HepG2 (cell line): ENCODE results near the gene C2orf92. TPM values are rescaled to one million over a fixed set of nuclear protein-coding genes. Genes with fewer than 3 reads are reported as not detected.
A peak's percentile ranks its signal among the peaks of the same experiment; 100 is the strongest.

ENCODE experiments used
- BATF2 ChIP-seq: sonication (generic); formaldehyde crosslinking; IDR thresholded peaks from 2 replicates; pipeline ENCODE4 v1.8.0; 2022; ENCODE audit warnings: mild to moderate bottlenecking, missing genetic modification reagents, moderate library complexity
- CERS6 ChIP-seq: sonication (generic); formaldehyde crosslinking; IDR thresholded peaks from 2 replicates; pipeline ENCODE4 v1.5.0; 2020; ENCODE audit warnings: missing genetic modification reagents
- FOXA3 ChIP-seq: IDR thresholded peaks from 2 replicates; pipeline ENCODE4 v1.6.1; 2016; ENCODE audit warnings: missing genetic modification reagents, missing compliant biosample characterization
- KDM5A ChIP-seq: fragments of 200-600 bp; sonication (generic); IDR thresholded peaks from 2 replicates; pipeline ENCODE4 v1.7.0; 2018; ENCODE audit warnings: antibody characterized with exemption, mild to moderate bottlenecking, low read length, borderline replicate concordance
- MAFG ChIP-seq: sonication (generic); formaldehyde crosslinking; IDR thresholded peaks from 2 replicates; pipeline ENCODE4 v1.5.1; 2020; ENCODE audit warnings: mild to moderate bottlenecking, missing genetic modification reagents
- MBD4 ChIP-seq: IDR thresholded peaks from 2 replicates; pipeline ENCODE4 v1.6.1; 2012; ENCODE audit warnings: low read length, inconsistent platforms, borderline replicate concordance
- PRDM15 ChIP-seq: sonication (generic); formaldehyde crosslinking; IDR thresholded peaks from 2 replicates; pipeline ENCODE4 v1.4.0; 2020; ENCODE audit warnings: missing genetic modification reagents
- PTBP1 ChIP-seq: fragments of 200-400 bp; formaldehyde crosslinking; IDR thresholded peaks from 2 replicates; pipeline ENCODE4 v1.6.1; 2018; ENCODE audit warnings: low read length, low read depth; ENCODE audit not compliant: poor library complexity, severe bottlenecking
- RARA ChIP-seq: IDR thresholded peaks from 2 replicates; pipeline ENCODE4 v1.6.1; 2016; ENCODE audit warnings: missing genetic modification reagents, missing compliant biosample characterization
- SATB2 ChIP-seq: sonication (generic); formaldehyde crosslinking; IDR thresholded peaks from 2 replicates; pipeline ENCODE4 v1.5.0; 2020; ENCODE audit warnings: missing genetic modification reagents
- SRY ChIP-seq: sonication (generic); formaldehyde crosslinking; IDR thresholded peaks from 2 replicates; pipeline ENCODE4 v1.8.0; 2022; ENCODE audit warnings: mild to moderate bottlenecking, missing genetic modification reagents
- STAG1 ChIP-seq: sonication (generic); formaldehyde crosslinking; IDR thresholded peaks from 2 replicates; pipeline ENCODE4 v1.4.0; 2020; ENCODE audit warnings: missing genetic modification reagents
- STAT5B ChIP-seq: sonication (generic); formaldehyde crosslinking; IDR thresholded peaks from 2 replicates; pipeline ENCODE4 v1.4.0; 2020; ENCODE audit warnings: missing genetic modification reagents
- TFAP4 ChIP-seq: sonication (generic); IDR thresholded peaks from 2 replicates; pipeline ENCODE4 v1.6.1; 2016; ENCODE audit warnings: low read depth, borderline replicate concordance
- ZBTB34 ChIP-seq: sonication (generic); formaldehyde crosslinking; IDR thresholded peaks from 2 replicates; pipeline ENCODE4 v1.8.0; 2022; ENCODE audit warnings: mild to moderate bottlenecking, missing genetic modification reagents
- ZFP82 ChIP-seq: sonication (generic); formaldehyde crosslinking; IDR thresholded peaks from 2 replicates; pipeline ENCODE4 v1.5.1; 2020; ENCODE audit warnings: mild to moderate bottlenecking, missing genetic modification reagents, borderline replicate concordance
- ZNF263 ChIP-seq: sonication (generic); formaldehyde crosslinking; IDR thresholded peaks from 2 replicates; pipeline ENCODE4 v1.4.0; 2020; ENCODE audit warnings: missing genetic modification reagents
- ZNF577 ChIP-seq: sonication (generic); formaldehyde crosslinking; IDR thresholded peaks from 2 replicates; pipeline ENCODE4 v1.4.0; 2020; ENCODE audit warnings: mild to moderate bottlenecking, low read depth, missing genetic modification reagents, borderline replicate concordance
- ZNF629 ChIP-seq: sonication (generic); formaldehyde crosslinking; conservative IDR thresholded peaks from 2 replicates; pipeline ENCODE4 v1.5.0; 2020; ENCODE audit warnings: missing genetic modification reagents
- ZNF652 ChIP-seq: IDR thresholded peaks from 2 replicates; pipeline ENCODE4 v1.6.1; 2016; ENCODE audit warnings: low read depth, borderline replicate concordance
- ZNF878 ChIP-seq: sonication (generic); formaldehyde crosslinking; IDR thresholded peaks from 2 replicates; pipeline ENCODE4 v1.8.1; 2023; ENCODE audit warnings: mild to moderate bottlenecking, missing genetic modification reagents, moderate library complexity
- polyA plus RNA-seq, 8 experiments: library from polyadenylated mRNA; depleted of rRNA in 3 of 8; stranded (reverse) in 7 of 8; unstranded in 1 of 8; fragments of >200 nt; fragmentation: Illumina TruSeq in 4 of 8; extraction: Trizol in 4 of 8; gene quantifications; 2 replicates each; pipeline versions ENCODE4 v1.2.1 to v1.2.3, GENCODE V29; 2011 to 2016; ENCODE audit warnings: low read depth in 4 of 8, missing spikeins in 1 of 8, mixed read lengths in 1 of 8; ENCODE audit not compliant: insufficient read depth in 1 of 8
- total RNA-seq, 5 experiments: library from RNA; depleted of rRNA; stranded (reverse); fragments of >200 nt; fragmentation: Illumina TruSeq; extraction: Trizol; gene quantifications; 2 replicates each; pipeline ENCODE4 v1.2.3, GENCODE V29; 2016; ENCODE audit warnings: low read depth in 1 of 5

C2orf92 gene
- total and polyA plus RNA-seq, 2 of the 13 experiments (the other 11 are each of a cell fraction or from before 2014, with no cell fraction given) = 4.9 to 5.0 TPM

- TF ChIP-seq RARA (CRISPR knock-in tag) = peak; percentile 60
- no peak for TF ChIP-seq MAFG
- no peak for TF ChIP-seq MBD4
- TF ChIP-seq ZNF629 (CRISPR knock-in tag) = peak; percentile 41; the same call in 1 of the 2 replicates
- no peak for TF ChIP-seq PRDM15 (CRISPR knock-in tag)
- no peak for TF ChIP-seq BATF2 (CRISPR knock-in tag)
- TF ChIP-seq ZNF577 (CRISPR knock-in tag) = no peak
- TF ChIP-seq CERS6 (CRISPR knock-in tag) = no peak
- 0 out of 2 replicates have a peak, but pooled peaks have one; percentile 39 for TF ChIP-seq SATB2 (CRISPR knock-in tag)
- no peak for TF ChIP-seq STAT5B (CRISPR knock-in tag)
- no peak for TF ChIP-seq ZNF652 (CRISPR knock-in tag)
- TF ChIP-seq FOXA3 (CRISPR knock-in tag) = no peak; the same call in 1 of the 2 replicates
- no peak for TF ChIP-seq SRY (CRISPR knock-in tag)
- no peak for TF ChIP-seq PTBP1
- no peak; the same call in 1 of the 2 replicates for TF ChIP-seq ZFP82 (CRISPR knock-in tag)
- TF ChIP-seq ZNF263 (CRISPR knock-in tag) = peak; percentile 42; the same call in 1 of the 2 replicates
- no peak; the same call in 1 of the 2 replicates for TF ChIP-seq TFAP4
- no peak for TF ChIP-seq STAG1
- no peak for TF ChIP-seq KDM5A
- TF ChIP-seq ZBTB34 (CRISPR knock-in tag) = peak; percentile 76; the same call in 1 of the 2 replicates
- no peak for TF ChIP-seq ZNF878 (CRISPR knock-in tag)
Measured at GRCh38 chr2:97662895-97663625, 6.5 kb upstream of the C2orf92 start (continued).
